HepG2 (cell line): ENCODE data around the gene SBNO1. TPM values are rescaled to one million over a fixed set of nuclear protein-coding genes. Genes with fewer than 3 reads are reported as not detected.

Source experiments
- ETV5 ChIP-seq: IDR thresholded peaks from 2 replicates; pipeline ENCODE4 v1.6.1; 2018; ENCODE audit warnings: missing biosample characterization, missing genetic modification reagents, inconsistent platforms, borderline replicate concordance
- FOXM1 ChIP-seq: sonication (generic); formaldehyde crosslinking; IDR thresholded peaks from 2 replicates; pipeline ENCODE4 v1.5.0; 2020; ENCODE audit warnings: missing genetic modification reagents
- HNF4A ChIP-seq: sonication (generic); formaldehyde crosslinking; IDR thresholded peaks from 2 replicates; pipeline ENCODE4 v1.4.0; 2020; ENCODE audit warnings: missing genetic modification reagents
- JUN ChIP-seq: sonication (generic); formaldehyde crosslinking; IDR thresholded peaks from 2 replicates; pipeline ENCODE4 v1.4.0; 2020; ENCODE audit warnings: mild to moderate bottlenecking, missing genetic modification reagents
- NAIF1 ChIP-seq: sonication (generic); formaldehyde crosslinking; IDR thresholded peaks from 2 replicates; pipeline ENCODE4 v1.5.0; 2020; ENCODE audit warnings: mild to moderate bottlenecking, missing genetic modification reagents, borderline replicate concordance
- NBN ChIP-seq: fragments of 450-650 bp; conservative IDR thresholded peaks from 2 replicates; pipeline ENCODE4 v1.6.1; 2017
- SMYD3 ChIP-seq: sonication (generic); formaldehyde crosslinking; IDR thresholded peaks from 2 replicates; pipeline ENCODE4 v1.8.1; 2023; ENCODE audit warnings: mild to moderate bottlenecking, missing genetic modification reagents
- SRF ChIP-seq: IDR thresholded peaks from 2 replicates; pipeline ENCODE4 v1.6.1; 2011; ENCODE audit warnings: mild to moderate bottlenecking, low read depth, low read length, moderate library complexity
- TEAD3 ChIP-seq: optimal IDR thresholded peaks from 2 replicates; pipeline ENCODE3; 2016; ENCODE audit warnings: borderline replicate concordance
- ZNF570 ChIP-seq: sonication (generic); formaldehyde crosslinking; IDR thresholded peaks from 2 replicates; pipeline ENCODE4 v1.4.0; 2020; ENCODE audit warnings: mild to moderate bottlenecking, missing genetic modification reagents, borderline replicate concordance
- ZNF777 ChIP-seq: sonication (generic); formaldehyde crosslinking; IDR thresholded peaks from 2 replicates; pipeline ENCODE4 v1.4.0; 2020; ENCODE audit warnings: missing genetic modification reagents
- polyA plus RNA-seq, 8 experiments: library from polyadenylated mRNA; depleted of rRNA in 3 of 8; stranded (reverse) in 7 of 8; unstranded in 1 of 8; fragments of >200 nt; fragmentation: Illumina TruSeq in 4 of 8; extraction: Trizol in 4 of 8; gene quantifications; 2 replicates each; pipeline versions ENCODE4 v1.2.1 to v1.2.3, GENCODE V29; 2011 to 2016; ENCODE audit warnings: low read depth in 4 of 8, missing spikeins in 1 of 8, mixed read lengths in 1 of 8; ENCODE audit not compliant: insufficient read depth in 1 of 8
- total RNA-seq, 5 experiments: library from RNA; depleted of rRNA; stranded (reverse); fragments of >200 nt; fragmentation: Illumina TruSeq; extraction: Trizol; gene quantifications; 2 replicates each; pipeline ENCODE4 v1.2.3, GENCODE V29; 2016; ENCODE audit warnings: low read depth in 1 of 5
- TF ChIP-seq, protein P1 (sequence below), 2 experiments: sonication (generic) in 1 of 2; formaldehyde crosslinking in 1 of 2; IDR thresholded peaks; 2 replicates each; pipeline versions ENCODE4 v1.4.0 to v1.6.1; 2016 to 2020; ENCODE audit warnings: borderline replicate concordance in 1 of 2, low read depth in 1 of 2, mild to moderate bottlenecking in 1 of 2, missing genetic modification reagents in 1 of 2
- TF ChIP-seq, protein P2 (sequence below): sonication (generic); formaldehyde crosslinking; IDR thresholded peaks from 2 replicates; pipeline ENCODE4 v1.8.0; 2022; ENCODE audit warnings: low read depth, missing genetic modification reagents
- TF ChIP-seq, protein P3 (sequence below): sonication (generic); formaldehyde crosslinking; IDR thresholded peaks from 2 replicates; pipeline ENCODE4 v1.8.1; 2023; ENCODE audit warnings: mild to moderate bottlenecking, moderate library complexity, missing genetic modification reagents
- TF ChIP-seq, protein P4 (sequence below): sonication (generic); formaldehyde crosslinking; IDR thresholded peaks from 2 replicates; pipeline ENCODE4 v1.4.0; 2020; ENCODE audit warnings: missing genetic modification reagents
- TF ChIP-seq, protein P5 (sequence below): sonication (generic); formaldehyde crosslinking; IDR thresholded peaks from 2 replicates; pipeline ENCODE4 v1.4.0; 2020; ENCODE audit warnings: mild to moderate bottlenecking, low read depth, missing genetic modification reagents
- TF ChIP-seq, protein P6 (sequence below): IDR thresholded peaks from 2 replicates; pipeline ENCODE4 v1.6.1; 2016; ENCODE audit warnings: control low read depth
- TF ChIP-seq, protein P7 (sequence below): sonication (generic); formaldehyde crosslinking; IDR thresholded peaks from 2 replicates; pipeline ENCODE4 v1.4.0; 2020; ENCODE audit warnings: mild to moderate bottlenecking, missing genetic modification reagents

SBNO1 gene
- total and polyA plus RNA-seq, 2 of the 13 experiments (the other 11 are each of a cell fraction or from before 2014, with no cell fraction given) = 10.9 to 40.2 TPM

DNA sequence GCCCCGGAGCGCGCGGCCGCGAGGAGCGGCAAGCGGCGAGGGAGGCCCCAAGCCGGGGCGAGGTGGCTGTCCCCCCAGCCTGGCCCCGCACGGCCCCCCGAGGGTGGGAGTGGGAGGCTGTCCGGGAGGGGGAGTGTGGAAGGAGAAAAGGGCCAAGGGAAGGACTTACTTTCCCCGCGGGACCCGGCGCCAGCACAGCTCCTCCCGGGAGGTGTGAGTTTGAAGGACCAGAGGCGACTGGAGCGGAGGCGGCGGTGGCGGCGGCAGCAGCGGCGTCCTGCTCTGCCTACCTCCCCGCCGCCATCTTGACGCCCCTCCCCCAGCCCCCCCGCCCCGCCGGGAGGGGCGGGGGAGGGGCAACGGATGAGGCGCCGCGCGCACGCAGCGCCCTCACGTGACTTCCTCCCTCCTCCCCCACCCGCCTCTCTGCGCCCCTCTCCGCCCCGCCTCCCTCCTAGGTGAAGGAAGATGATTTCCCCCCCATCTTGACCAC, at the start of gene SBNO1 (continued):
- TF ChIP-seq, protein P1, sequence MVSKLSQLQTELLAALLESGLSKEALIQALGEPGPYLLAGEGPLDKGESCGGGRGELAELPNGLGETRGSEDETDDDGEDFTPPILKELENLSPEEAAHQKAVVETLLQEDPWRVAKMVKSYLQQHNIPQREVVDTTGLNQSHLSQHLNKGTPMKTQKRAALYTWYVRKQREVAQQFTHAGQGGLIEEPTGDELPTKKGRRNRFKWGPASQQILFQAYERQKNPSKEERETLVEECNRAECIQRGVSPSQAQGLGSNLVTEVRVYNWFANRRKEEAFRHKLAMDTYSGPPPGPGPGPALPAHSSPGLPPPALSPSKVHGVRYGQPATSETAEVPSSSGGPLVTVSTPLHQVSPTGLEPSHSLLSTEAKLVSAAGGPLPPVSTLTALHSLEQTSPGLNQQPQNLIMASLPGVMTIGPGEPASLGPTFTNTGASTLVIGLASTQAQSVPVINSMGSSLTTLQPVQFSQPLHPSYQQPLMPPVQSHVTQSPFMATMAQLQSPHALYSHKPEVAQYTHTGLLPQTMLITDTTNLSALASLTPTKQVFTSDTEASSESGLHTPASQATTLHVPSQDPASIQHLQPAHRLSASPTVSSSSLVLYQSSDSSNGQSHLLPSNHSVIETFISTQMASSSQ (IDR thresholded peaks at IDR 0.05; ENCODE audit: low read depth) = no peak
- TF ChIP-seq, protein P1 (CRISPR knock-in tag; IDR thresholded peaks at IDR 0.05; ENCODE audit: borderline replicate concordance) = no peak
- TF ChIP-seq ZNF777 (CRISPR knock-in tag) = no peak
- no peak for TF ChIP-seq FOXM1 (CRISPR knock-in tag)
- TF ChIP-seq, protein P2, sequence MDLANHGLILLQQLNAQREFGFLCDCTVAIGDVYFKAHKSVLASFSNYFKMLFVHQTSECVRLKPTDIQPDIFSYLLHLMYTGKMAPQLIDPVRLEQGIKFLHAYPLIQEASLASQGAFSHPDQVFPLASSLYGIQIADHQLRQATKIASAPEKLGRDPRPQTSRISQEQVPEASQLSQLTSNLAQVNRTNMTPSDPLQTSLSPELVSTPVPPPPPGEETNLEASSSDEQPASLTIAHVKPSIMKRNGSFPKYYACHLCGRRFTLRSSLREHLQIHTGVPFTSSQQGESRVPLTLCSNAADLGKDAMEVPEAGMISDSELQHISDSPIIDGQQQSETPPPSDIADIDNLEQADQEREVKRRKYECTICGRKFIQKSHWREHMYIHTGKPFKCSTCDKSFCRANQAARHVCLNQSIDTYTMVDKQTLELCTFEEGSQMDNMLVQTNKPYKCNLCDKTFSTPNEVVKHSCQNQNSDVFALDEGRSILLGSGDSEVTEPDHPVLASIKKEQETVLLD = no peak
- no peak for TF ChIP-seq ZNF570 (CRISPR knock-in tag)
- no peak for TF ChIP-seq SMYD3 (CRISPR knock-in tag)
- no peak for TF ChIP-seq HNF4A
- no peak for TF ChIP-seq ETV5 (CRISPR knock-in tag)
- TF ChIP-seq, protein P3, sequence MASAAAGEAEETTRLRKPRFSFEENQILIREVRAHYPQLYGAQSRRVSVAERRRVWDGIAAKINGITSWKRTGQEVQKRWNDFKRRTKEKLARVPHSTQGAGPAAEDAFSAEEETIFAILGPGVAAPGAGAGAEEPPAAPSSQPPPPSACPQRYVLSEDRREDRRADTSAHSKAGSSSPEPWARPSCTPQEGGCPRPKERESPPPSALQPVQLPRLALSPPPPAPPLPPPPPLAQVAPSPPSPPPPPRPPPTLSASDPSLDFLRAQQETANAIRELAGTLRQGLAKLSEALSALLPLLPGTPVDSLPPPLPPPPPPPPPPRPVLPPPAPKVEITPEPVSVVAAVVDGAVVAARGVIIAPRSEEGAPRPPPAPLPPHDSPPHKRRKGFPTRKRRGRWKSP (CRISPR knock-in tag) = no peak
- TF ChIP-seq TEAD3 (CRISPR knock-in tag) = no peak
- TF ChIP-seq, protein P4, sequence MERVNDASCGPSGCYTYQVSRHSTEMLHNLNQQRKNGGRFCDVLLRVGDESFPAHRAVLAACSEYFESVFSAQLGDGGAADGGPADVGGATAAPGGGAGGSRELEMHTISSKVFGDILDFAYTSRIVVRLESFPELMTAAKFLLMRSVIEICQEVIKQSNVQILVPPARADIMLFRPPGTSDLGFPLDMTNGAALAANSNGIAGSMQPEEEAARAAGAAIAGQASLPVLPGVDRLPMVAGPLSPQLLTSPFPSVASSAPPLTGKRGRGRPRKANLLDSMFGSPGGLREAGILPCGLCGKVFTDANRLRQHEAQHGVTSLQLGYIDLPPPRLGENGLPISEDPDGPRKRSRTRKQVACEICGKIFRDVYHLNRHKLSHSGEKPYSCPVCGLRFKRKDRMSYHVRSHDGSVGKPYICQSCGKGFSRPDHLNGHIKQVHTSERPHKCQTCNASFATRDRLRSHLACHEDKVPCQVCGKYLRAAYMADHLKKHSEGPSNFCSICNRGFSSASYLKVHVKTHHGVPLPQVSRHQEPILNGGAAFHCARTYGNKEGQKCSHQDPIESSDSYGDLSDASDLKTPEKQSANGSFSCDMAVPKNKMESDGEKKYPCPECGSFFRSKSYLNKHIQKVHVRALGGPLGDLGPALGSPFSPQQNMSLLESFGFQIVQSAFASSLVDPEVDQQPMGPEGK (CRISPR knock-in tag) = peak; percentile 65; the same call in 1 of the 2 replicates
- 0 out of 2 replicates have a peak, but pooled peaks have one; percentile 3 for TF ChIP-seq NAIF1
- TF ChIP-seq SRF = no peak
- TF ChIP-seq, protein P5, sequence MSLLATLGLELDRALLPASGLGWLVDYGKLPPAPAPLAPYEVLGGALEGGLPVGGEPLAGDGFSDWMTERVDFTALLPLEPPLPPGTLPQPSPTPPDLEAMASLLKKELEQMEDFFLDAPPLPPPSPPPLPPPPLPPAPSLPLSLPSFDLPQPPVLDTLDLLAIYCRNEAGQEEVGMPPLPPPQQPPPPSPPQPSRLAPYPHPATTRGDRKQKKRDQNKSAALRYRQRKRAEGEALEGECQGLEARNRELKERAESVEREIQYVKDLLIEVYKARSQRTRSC (CRISPR knock-in tag) = no peak
- TF ChIP-seq NBN = no peak
- TF ChIP-seq, protein P6, sequence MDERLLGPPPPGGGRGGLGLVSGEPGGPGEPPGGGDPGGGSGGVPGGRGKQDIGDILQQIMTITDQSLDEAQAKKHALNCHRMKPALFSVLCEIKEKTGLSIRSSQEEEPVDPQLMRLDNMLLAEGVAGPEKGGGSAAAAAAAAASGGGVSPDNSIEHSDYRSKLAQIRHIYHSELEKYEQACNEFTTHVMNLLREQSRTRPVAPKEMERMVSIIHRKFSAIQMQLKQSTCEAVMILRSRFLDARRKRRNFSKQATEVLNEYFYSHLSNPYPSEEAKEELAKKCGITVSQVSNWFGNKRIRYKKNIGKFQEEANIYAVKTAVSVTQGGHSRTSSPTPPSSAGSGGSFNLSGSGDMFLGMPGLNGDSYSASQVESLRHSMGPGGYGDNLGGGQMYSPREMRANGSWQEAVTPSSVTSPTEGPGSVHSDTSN (CRISPR knock-in tag) = no peak
- TF ChIP-seq JUN (CRISPR knock-in tag) = no peak
- TF ChIP-seq, protein P7, sequence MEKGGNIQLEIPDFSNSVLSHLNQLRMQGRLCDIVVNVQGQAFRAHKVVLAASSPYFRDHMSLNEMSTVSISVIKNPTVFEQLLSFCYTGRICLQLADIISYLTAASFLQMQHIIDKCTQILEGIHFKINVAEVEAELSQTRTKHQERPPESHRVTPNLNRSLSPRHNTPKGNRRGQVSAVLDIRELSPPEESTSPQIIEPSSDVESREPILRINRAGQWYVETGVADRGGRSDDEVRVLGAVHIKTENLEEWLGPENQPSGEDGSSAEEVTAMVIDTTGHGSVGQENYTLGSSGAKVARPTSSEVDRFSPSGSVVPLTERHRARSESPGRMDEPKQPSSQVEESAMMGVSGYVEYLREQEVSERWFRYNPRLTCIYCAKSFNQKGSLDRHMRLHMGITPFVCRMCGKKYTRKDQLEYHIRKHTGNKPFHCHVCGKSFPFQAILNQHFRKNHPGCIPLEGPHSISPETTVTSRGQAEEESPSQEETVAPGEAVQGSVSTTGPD (CRISPR knock-in tag) = no peak
